GM18508 (cell line): ENCODE data around the gene PCSK5.
"Not testable (repeated sequence)": the region's sequence is repeated elsewhere in the genome, so short reads cannot be mapped to it uniquely, and the experiment has no call there.

ENCODE experiments used
- ATAC-seq: cut with Tn5 transposase; IDR thresholded peaks from one replicate; pipeline ENCODE4 v1.9.1; 2021; ENCODE audit warnings: moderate number of reproducible peaks; ENCODE audit not compliant: insufficient read depth, unreplicated experiment

Gene PCSK5

GRCh38 chr9:75890472-75891276, at the start of gene PCSK5:
Gene PCSK5, plus strand, starts transcription at chr9:75890673. Its CDS starts 509 bp downstream, at chr9:75891182.
- no peak for ATAC-seq

GRCh38 chr9:75844321-75844720, 46.2 kb upstream of the PCSK5 start:
- no peak for ATAC-seq

- no peak for ATAC-seq
These were observed 44.7 kb upstream of the PCSK5 start for GRCh38 chr9:75845806-75846205.

- ATAC-seq: no peak
These were observed 43.4 kb upstream of the PCSK5 start for GRCh38 chr9:75847085-75847484.

GRCh38 chr9:75850459-75851200, 39.8 kb upstream of the PCSK5 start:
- no peak for ATAC-seq

GRCh38 chr9:75851917-75852316, 38.6 kb upstream of the PCSK5 start:
- no peak for ATAC-seq

GRCh38 chr9:75852746-75853145, 37.7 kb upstream of the PCSK5 start:
- no peak for ATAC-seq

- ATAC-seq: no peak
These were observed 35.0 kb upstream of the PCSK5 start for GRCh38 chr9:75855509-75855908.

GRCh38 chr9:75858497-75859092, 31.9 kb upstream of the PCSK5 start:
- peak; percentile 53 for ATAC-seq

- ATAC-seq: no peak
These were observed 26.2 kb upstream of the PCSK5 start for GRCh38 chr9:75864266-75864665.

GRCh38 chr9:75866273-75866871, 24.1 kb upstream of the PCSK5 start:
- no peak for ATAC-seq

- ATAC-seq: not testable (repeated sequence)
These were observed 21.9 kb upstream of the PCSK5 start for GRCh38 chr9:75868526-75868925.

- no peak for ATAC-seq
These were observed 21.2 kb upstream of the PCSK5 start for GRCh38 chr9:75869236-75869635.

GRCh38 chr9:75870450-75870849, 20.0 kb upstream of the PCSK5 start:
- no peak for ATAC-seq

GRCh38 chr9:75871624-75872023, 18.8 kb upstream of the PCSK5 start:
- no peak for ATAC-seq

GRCh38 chr9:75873712-75874111, 16.8 kb upstream of the PCSK5 start:
- no peak for ATAC-seq

GRCh38 chr9:75876999-75877640, 13.4 kb upstream of the PCSK5 start:
- ATAC-seq: no peak

GRCh38 chr9:75878488-75878860, 12.0 kb upstream of the PCSK5 start:
- no peak for ATAC-seq

- ATAC-seq: no peak
These were observed 9.9 kb upstream of the PCSK5 start for GRCh38 chr9:75880618-75881017.

- ATAC-seq: no peak
These were observed 8.7 kb upstream of the PCSK5 start for GRCh38 chr9:75881761-75882160.
